ENCODE measurements around the gene IFI30. TPM values are rescaled to one million over a fixed set of nuclear protein-coding genes. Genes with fewer than 3 reads are reported as not detected.

Gene IFI30
- total and polyA plus RNA-seq, 2 experiments from 2014 or later: 27.4 to 34.4 TPM

GRCh38 chr19:18144361-18144760, 29.3 kb upstream of the IFI30 start (continued):
- TF ChIP-seq POLR2AphosphoS5 (IDR thresholded peaks at IDR 0.05; ENCODE audit: low read depth): no peak

- H3K36me3 Mint-ChIP-seq (ENCODE audit: low read depth): peaks cover 35% of the 10 kb centered on the region
- ATAC-seq (no peak), DNase-seq (ENCODE audit: low spot score) (no peak)
- no peaks in the 10 kb centered on the region for H3F3A ChIP-seq (replicated peaks; ENCODE audit: low read depth)
- peaks cover 2% of the 10 kb centered on the region for H3K27me3 Mint-ChIP-seq (ENCODE audit: insufficient read depth, low read depth, poor library complexity)
- no peaks in the 10 kb centered on the region for H3K9me2 ChIP-seq (ENCODE audit: insufficient read depth)
- H2AFZ ChIP-seq: no peak overlapping the region
- no peaks in the 10 kb centered on the region for H4K20me1 ChIP-seq (replicated peaks; ENCODE audit: insufficient read depth)
- H3K4me1 ChIP-seq (ENCODE audit: insufficient read depth): no peaks in the 10 kb centered on the region
- TF ChIP-seq NANOG (IDR thresholded peaks at IDR 0.05; ENCODE audit: borderline replicate concordance): no peak
- no peak for TF ChIP-seq CTCF (conservative IDR thresholded peaks at IDR 0.05; ENCODE audit: low read depth in 2 of 2)
- TF ChIP-seq JUNB (IDR thresholded peaks at IDR 0.05; ENCODE audit: unreplicated experiment): no peak
- no peak for TF ChIP-seq STAT1 (IDR thresholded peaks at IDR 0.05; ENCODE audit: unreplicated experiment)
- no peak for TF ChIP-seq EZH2 (IDR thresholded peaks at IDR 0.05; ENCODE audit: low read depth, unreplicated experiment)
- TF ChIP-seq CREB1 (CRISPR knock-in tag; IDR thresholded peaks at IDR 0.05; ENCODE audit: low read depth): no peak
- no peak for TF ChIP-seq POLR2AphosphoS5 (IDR thresholded peaks at IDR 0.05; ENCODE audit: low read depth)
- no peak for TF ChIP-seq ZNF462 (CRISPR knock-in tag; IDR thresholded peaks at IDR 0.05)
- no peak for TF ChIP-seq ETS1 (IDR thresholded peaks at IDR 0.05)
- no peak for TF ChIP-seq ZNF331 (CRISPR knock-in tag; IDR thresholded peaks at IDR 0.05; ENCODE audit: low read depth)
- H3K4me1 Mint-ChIP-seq: no peaks in the 10 kb centered on the region
- H3K4me3 Mint-ChIP-seq: no peak overlapping the region
- no peaks in the 10 kb centered on the region for H3K79me2 ChIP-seq (replicated peaks; ENCODE audit: insufficient read depth)
- no peak overlapping the region for H3K4me2 ChIP-seq
- H3K4me3 ChIP-seq: no peak overlapping the region
- no peak overlapping the region for H3K27ac Mint-ChIP-seq
- H3K27me3 ChIP-seq (ENCODE audit: insufficient read depth): no peaks in the 10 kb centered on the region
- H3K27ac ChIP-seq (ENCODE audit: low read depth): no peak overlapping the region
- H3K9me3 Mint-ChIP-seq: no peaks in the 10 kb centered on the region; the same call in 2 of the 3 replicates
- peaks cover 6% of the 10 kb centered on the region for H3K36me3 ChIP-seq (ENCODE audit: insufficient read depth)
Observed at GRCh38 chr19:18144906-18145305, 28.7 kb upstream of the IFI30 start.

All from GM23338 (cell line).